GM21447 (cell line): ENCODE results near the gene SLC39A11.
"Not testable (repeated sequence)": the region's sequence is repeated elsewhere in the genome, so short reads cannot be mapped to it uniquely, and the experiment has no call there.

Experiments
- ATAC-seq: cut with Tn5 transposase; IDR thresholded peaks from one replicate; pipeline ENCODE4 v1.9.1; 2021; ENCODE audit not compliant: unreplicated experiment

SLC39A11 gene

DNA sequence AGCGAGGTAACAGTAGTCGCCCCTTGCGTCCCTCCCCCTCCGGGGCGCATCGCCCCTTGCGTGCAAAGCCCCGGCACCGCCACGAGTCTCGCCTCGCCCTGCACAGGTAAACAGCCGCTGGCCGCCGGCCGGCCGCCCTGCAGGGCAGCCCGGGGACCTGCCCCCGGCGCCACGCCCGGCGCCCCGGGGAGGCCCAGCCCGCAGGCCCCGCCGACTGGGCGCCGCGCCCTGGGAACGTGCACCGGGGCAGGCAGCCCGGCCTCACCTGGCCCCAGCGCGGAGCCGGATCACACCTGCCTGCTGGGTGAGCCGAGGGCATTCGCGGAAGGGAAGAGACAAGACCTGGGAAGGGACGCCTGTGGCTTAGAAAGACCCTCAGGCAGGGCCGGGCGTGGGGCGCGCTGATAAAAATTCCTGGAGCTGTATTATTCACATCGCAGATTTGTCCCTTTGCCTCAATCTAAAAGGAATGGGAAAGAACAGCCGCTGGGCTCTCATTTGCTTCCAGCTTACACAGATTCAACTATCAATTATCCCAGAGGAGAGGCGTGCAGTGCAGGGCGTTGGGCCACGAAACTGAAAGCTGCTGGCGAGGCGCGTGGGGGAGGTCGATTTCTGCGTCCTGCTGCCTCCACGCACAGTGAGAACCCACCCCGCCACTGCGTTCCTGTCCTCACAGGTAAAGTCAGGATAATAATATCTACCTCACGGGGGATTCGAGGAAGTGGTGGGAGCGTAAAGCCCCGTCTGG, 451.9 kb downstream of the SLC39A11 start:
- ATAC-seq, result no peak

DNA sequence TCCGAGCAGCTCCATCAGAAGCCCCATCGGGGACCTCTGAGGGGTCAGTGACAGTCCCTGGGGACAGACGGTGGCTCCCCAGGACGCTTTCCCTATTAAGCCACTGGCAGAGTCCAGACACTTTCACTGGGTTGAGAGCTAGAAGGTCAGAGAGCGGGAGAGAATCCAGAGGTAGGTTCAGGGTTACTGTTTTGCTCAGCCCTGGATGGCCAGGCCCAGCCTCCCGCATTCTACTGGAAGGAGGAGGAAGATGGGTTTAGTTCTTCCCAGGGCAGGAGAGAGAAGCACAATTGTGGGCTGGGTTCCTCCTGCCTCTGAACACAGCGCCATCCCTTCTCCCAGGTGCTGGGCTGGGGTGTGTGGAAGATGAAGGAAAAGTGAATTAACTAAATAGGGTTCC, 452.8 kb downstream of the SLC39A11 start:
- ATAC-seq, result no peak

- ATAC-seq, result not testable (repeated sequence)
Measured at GRCh38 chr17:72638932-72639331, 453.6 kb downstream of the SLC39A11 start.

DNA sequence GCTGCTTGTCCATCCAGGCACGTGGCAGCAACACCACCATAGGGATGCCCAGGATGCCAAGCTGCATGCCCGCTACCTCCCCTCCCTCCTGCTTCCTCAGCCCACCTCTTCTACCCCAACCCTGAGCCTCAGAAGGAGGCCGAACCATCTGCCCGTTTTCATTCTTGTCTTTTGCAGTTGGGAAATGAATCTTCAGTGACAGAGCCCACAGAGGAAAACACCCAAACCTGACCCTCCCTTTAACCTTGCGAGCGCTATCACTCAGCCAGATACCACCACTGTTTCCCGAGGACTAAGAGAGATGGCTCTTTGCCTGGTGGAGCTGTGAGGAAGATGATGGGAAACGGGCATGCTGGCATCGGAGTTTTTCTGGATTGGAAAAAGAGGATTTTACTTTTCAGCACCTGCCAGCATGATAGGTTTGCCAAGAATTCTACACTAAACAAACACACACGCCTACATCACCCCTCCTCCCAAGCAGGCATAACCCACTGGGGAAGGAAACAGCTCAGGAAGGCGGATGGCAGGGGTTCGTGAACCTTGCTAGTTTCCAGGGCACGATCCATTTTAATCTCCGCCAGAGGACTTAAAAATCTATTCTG, 457.4 kb downstream of the SLC39A11 start:
- ATAC-seq, result no peak

DNA sequence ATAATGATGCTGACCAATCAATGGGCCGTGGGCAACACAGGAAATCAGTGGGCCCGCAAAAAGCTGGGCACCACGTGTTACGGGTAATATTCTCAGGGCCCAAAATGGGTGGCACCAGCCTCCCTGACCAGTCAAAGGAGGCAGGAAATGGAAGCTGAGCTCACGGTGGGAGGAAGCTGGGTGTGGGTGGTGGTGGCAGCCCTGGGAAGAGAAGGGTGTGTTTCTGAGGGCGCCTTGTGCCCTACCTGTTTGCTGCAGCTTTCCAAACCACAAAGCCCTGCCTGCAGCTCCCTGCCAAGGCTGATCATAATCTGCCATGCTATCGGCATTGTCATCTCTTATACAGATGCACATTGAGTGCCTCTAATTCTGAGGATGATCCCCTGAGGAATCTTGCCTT, 457.9 kb downstream of the SLC39A11 start:
- no peak for ATAC-seq

GRCh38 chr17:72631949-72632684, 460.4 kb downstream of the SLC39A11 start:
- ATAC-seq, result no peak

DNA sequence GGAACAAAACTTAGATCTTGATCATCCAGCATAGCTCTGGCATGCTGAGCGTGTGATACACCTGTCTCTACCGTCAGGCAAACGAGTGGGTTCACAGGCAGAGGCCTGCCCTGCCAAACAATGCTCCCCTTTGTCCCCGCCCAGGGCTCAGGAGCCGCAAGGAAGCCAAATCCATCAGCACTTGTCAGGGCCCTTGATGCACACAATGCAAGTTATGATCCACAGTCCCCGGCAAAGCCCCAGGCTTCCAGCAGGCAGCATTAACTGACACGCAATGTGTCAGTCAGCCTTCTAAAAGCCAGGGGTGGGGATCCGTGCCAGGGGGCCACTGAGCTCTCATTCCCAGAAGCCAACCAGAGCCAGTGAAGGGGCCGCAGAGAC, 460.9 kb downstream of the SLC39A11 start:
- ATAC-seq, result no peak

DNA sequence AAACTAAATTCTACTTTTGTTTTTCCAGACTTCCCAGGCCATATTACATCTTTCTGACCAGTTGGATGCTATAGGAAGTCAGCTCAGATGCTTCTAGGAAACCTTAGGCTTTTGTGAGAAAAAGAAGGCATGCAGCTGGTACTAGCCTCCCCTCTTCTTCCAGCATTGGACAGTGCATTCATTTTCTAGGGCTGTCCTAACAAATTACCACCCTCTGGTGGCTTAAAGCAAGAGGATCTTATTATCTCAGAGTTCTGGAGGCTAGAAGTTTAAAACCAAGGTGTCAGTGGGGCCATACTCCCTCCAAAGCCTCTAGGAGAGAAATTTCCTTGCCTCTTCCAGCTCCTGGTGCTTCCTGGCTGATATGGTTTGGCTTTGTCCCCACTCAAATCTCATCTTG, 467.8 kb downstream of the SLC39A11 start:
- no peak for ATAC-seq

GRCh38 chr17:72624226-72624625, 468.3 kb downstream of the SLC39A11 start:
- no peak for ATAC-seq

DNA sequence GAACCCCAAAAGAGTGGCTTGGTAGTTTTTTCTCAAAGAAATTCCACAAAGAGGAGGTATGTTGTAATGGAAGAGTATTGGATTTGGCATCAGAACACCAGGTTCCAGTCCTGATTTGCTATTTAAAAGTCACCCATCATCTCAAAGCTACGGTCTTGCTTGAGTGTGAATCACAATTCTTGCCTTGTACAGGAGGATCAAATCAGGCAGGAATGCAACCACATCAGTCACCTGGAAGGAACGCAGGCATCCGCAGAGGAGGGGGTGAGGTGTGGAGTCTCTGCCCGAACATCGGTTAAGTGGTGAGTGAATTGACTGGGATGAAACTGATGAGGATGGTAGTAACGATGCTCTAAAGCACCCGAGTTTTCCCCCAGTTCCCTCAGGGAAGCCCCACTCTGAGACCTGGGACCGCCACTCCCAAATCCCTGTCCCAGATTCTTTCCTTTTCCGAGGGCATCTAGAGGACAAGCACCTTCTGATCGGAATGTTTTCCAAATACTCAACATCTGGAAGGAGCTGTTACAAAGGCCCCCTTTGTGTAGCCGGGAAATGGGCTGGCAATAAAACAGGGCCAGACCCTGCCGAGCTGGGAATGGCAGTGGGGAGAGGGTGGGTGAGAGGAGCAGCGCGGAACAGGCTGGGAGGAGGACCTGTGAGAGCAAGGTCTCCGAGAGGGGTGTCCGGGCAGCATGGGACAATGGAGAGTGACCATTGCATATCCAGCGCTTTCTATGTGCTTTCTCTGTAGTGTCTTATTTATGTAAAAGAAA, 469.6 kb downstream of the SLC39A11 start:
- no peak for ATAC-seq

- no peak for ATAC-seq
Measured at GRCh38 chr17:72619976-72620650, 472.4 kb downstream of the SLC39A11 start.

GRCh38 chr17:72618001-72618509, 474.4 kb downstream of the SLC39A11 start:
- ATAC-seq, result peak; percentile 75

DNA sequence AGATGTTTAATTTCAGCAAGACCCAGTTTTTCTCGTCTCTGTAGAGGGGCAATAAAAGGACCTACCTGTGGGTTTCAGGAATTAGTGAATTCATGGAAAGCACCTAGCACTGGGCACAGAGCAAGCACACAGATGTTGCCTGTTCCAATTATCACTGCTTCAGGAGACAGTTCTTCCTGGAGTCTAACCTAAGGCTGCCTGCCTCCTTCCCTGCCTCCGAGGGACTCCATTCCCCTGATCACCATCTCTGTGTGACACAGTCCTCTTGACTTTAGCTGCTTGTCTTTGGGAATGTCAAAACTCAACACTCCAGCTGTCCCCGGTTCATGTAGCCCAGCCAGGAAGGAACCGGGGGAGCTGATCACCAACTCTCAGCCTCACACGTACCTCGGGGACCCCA, 474.9 kb downstream of the SLC39A11 start:
- ATAC-seq, result no peak

GRCh38 chr17:72616447-72616846, 476.0 kb downstream of the SLC39A11 start:
- no peak for ATAC-seq

GRCh38 chr17:72615627-72615991, 476.9 kb downstream of the SLC39A11 start:
- ATAC-seq, result no peak

DNA sequence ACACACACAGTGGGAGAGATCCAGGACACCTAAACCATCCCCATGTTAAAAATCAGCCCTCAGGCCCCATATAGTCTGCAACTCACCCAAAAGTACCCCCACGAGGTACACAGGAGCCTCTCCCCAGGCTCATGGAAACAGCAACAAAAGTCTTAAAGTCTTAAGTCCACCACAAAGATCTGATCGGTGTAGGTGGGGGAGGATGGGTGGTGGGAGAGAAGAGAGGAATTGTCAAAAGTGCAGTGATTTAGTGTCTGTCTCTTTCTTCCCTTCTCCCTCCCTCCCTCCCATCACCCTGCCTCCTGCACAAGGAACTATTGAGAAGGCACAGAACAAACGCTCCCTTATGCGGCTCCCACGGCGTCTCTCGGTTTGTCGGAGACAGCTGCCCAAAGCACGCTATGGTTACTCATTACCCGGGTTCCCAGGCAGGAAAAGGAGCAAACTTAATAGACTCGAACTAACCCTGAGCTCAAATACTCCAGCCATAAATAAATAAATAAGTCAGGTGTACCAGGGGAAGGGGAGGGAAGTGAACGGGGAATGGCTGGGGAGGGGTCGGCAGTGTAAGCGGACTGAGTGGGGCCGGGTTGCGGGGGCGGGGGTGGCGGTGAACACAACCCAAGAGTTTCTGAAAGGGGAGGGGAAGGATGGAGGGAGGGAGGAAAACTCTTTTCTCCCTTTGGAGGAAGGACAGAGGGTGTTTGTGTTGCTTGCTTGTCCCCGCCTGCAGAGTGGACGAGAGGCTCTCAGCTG, 477.4 kb downstream of the SLC39A11 start:
- no peak for ATAC-seq

DNA sequence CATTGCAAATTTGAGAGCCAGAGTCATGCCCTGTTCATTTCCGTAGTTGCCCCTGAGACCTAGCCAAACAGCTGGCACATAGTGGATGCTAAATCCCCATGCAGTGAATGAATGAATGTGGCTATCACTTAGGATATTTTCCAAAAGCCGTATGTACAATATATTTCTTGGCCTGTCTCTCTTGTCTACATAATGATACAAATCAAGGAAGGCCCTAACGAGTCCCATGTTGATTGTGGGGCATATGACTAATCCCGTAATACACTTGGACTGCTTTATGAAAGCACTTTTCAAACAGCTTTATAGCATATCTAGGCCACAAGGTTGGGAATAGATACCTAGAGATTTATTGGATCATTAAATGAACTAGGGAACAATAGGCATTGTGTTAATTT, 478.0 kb downstream of the SLC39A11 start:
- ATAC-seq, result no peak

DNA sequence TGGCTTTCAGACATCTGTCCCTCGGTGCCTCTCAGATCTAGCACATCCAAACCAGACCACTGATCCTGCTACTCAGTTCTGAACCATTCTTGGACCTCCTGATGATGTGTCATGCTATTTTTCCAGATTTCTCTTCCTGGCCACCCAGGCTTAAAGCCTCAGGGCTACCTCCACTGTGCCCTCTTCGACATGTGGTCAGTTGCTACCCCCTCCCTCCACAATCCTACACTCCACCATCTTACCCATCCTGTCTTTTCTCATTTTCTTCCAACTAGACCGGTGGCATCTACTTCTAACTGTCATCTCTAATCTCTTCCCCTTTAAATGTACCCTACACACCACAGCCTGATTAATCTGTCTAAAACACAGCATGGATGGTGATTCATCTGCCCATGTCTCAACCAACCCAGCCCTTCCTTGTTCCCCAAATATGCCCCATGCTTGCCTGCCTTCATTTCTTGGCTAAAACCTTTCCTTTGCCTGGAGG, 478.6 kb downstream of the SLC39A11 start:
- ATAC-seq, result no peak

- ATAC-seq, result no peak
Measured at GRCh38 chr17:72613396-72613795, 479.1 kb downstream of the SLC39A11 start.

- ATAC-seq, result no peak
Measured at GRCh38 chr17:72611172-72611571, 481.3 kb downstream of the SLC39A11 start.
